Gastroesophageal sphincter (tissue), 3 donors: ENCODE data around the gene WNT7A.

Experiments
- POLR2A ChIP-seq, 2 donors: fragments of 450-650 bp; IDR thresholded peaks; one replicate each; pipeline ENCODE4 v1.6.1; 2017; ENCODE audit warnings: antibody characterized with exemption in 2 of 2, mild to moderate bottlenecking in 2 of 2, moderate library complexity in 1 of 2
- TF ChIP-seq, protein P1 (sequence below), 4 experiments: fragments of 200-600 bp in 2 of 4; fragments of 450-650 bp in 2 of 4; sonication (generic) in 1 of 4; IDR thresholded peaks; one replicate each; pipeline ENCODE4 v1.5.1; 2017 to 2019; ENCODE audit warnings: antibody characterized with exemption in 4 of 4, mild to moderate bottlenecking in 2 of 4, moderate library complexity in 2 of 4

- TF ChIP-seq, protein P1, sequence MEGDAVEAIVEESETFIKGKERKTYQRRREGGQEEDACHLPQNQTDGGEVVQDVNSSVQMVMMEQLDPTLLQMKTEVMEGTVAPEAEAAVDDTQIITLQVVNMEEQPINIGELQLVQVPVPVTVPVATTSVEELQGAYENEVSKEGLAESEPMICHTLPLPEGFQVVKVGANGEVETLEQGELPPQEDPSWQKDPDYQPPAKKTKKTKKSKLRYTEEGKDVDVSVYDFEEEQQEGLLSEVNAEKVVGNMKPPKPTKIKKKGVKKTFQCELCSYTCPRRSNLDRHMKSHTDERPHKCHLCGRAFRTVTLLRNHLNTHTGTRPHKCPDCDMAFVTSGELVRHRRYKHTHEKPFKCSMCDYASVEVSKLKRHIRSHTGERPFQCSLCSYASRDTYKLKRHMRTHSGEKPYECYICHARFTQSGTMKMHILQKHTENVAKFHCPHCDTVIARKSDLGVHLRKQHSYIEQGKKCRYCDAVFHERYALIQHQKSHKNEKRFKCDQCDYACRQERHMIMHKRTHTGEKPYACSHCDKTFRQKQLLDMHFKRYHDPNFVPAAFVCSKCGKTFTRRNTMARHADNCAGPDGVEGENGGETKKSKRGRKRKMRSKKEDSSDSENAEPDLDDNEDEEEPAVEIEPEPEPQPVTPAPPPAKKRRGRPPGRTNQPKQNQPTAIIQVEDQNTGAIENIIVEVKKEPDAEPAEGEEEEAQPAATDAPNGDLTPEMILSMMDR (IDR thresholded peaks at IDR 0.05) = no peak
- TF ChIP-seq POLR2A (IDR thresholded peaks at IDR 0.05) = no peak
Measured at GRCh38 chr3:13863382-13863952, 16.4 kb downstream of the WNT7A start.
